DND-41 (cell line): ENCODE results near the gene NPAS2.

Source experiments
- ATAC-seq: fragments of 200-7000 bp; cut with Tn5 transposase; 3 replicates; pipeline ENCODE4 v1.9.1; 2021; ENCODE audit warnings: low read depth; ENCODE audit not compliant: insufficient read depth
- DNase-seq: peaks from one replicate; pipeline ENCODE4 v3.0.0-alpha.2; 2020
- H2AFZ ChIP-seq: 2 replicates; pipeline ENCODE4 v1.6.0; 2012; ENCODE audit warnings: low read depth, low read length
- H3K27ac ChIP-seq: 2 replicates; pipeline ENCODE4 v1.5.1; 2012; ENCODE audit warnings: low read length, inconsistent platforms
- H3K27me3 ChIP-seq: fragments of 200-600 bp; sonication (generic); 2 replicates; pipeline ENCODE4 v1.6.0; 2012; ENCODE audit warnings: low read length, mild to moderate bottlenecking, inconsistent platforms; ENCODE audit not compliant: insufficient read depth, poor library complexity
- H3K36me3 ChIP-seq: 2 replicates; pipeline ENCODE4 v1.5.1; 2012; ENCODE audit warnings: low read length, inconsistent platforms; ENCODE audit not compliant: insufficient read depth
- H3K4me1 ChIP-seq: 2 replicates; pipeline ENCODE4 v1.5.1; 2012; ENCODE audit warnings: mild to moderate bottlenecking, low read length; ENCODE audit not compliant: insufficient read depth
- H3K4me2 ChIP-seq: 2 replicates; pipeline ENCODE4 v1.6.0; 2012; ENCODE audit warnings: mild to moderate bottlenecking, moderate library complexity, low read length, inconsistent platforms; ENCODE audit not compliant: insufficient read depth
- H3K4me3 ChIP-seq, 2 experiments: fragments of 200-600 bp in 1 of 2; shearing (Covaris generic) in 1 of 2; 2 replicates each; pipeline ENCODE4 v1.5.1; 2012 to 2016; ENCODE audit warnings: inconsistent platforms in 2 of 2, low read length in 2 of 2, mild to moderate bottlenecking in 2 of 2, low read depth in 1 of 2, moderate library complexity in 1 of 2
- H3K79me2 ChIP-seq: 2 replicates; pipeline ENCODE4 v1.6.0; 2012; ENCODE audit warnings: low read length, inconsistent platforms; ENCODE audit not compliant: insufficient read depth
- H3K9ac ChIP-seq: 2 replicates; pipeline ENCODE4 v1.6.0; 2012; ENCODE audit warnings: low read depth, mild to moderate bottlenecking, inconsistent platforms, low read length, moderate library complexity
- H3K9me3 ChIP-seq: 2 replicates; pipeline ENCODE4 v1.5.1; 2012; ENCODE audit warnings: low read length, moderate library complexity, mild to moderate bottlenecking, inconsistent platforms; ENCODE audit not compliant: insufficient read depth, severe bottlenecking
- H4K20me1 ChIP-seq: 2 replicates; pipeline ENCODE4 v1.6.0; 2012; ENCODE audit warnings: low read length; ENCODE audit not compliant: insufficient read depth
- EZH2 ChIP-seq: IDR thresholded peaks from 3 replicates; pipeline ENCODE4 v1.6.1; 2012; ENCODE audit warnings: borderline replicate concordance, low read depth, mild to moderate bottlenecking, moderate library complexity, low read length, inconsistent platforms; ENCODE audit not compliant: severe bottlenecking
- TF ChIP-seq, protein P1 (sequence below): IDR thresholded peaks from 2 replicates; pipeline ENCODE4 v1.5.1; 2012; ENCODE audit warnings: borderline replicate concordance, low read length, moderate library complexity, mild to moderate bottlenecking; ENCODE audit not compliant: poor library complexity, severe bottlenecking; ENCODE audit errors: extremely low read depth

NPAS2 gene

DNA sequence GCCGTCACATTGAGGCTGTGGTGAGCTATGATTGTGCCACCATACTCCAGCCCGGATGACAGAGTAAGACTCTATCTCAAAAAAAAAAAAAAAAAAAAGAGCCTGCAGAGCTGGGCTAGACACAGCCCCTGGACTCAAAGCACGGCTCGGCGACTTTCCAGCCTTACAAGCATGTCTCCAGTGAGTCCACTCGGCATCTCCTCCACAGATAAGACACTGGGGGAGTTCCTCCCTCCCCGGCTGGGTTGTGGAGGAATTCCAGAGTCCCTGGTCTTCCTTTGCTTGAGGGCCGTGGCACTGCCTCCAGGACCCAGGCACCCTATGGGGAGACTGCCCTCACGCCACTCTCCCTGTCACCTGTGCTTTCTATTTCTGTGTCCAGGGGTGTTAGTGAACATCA is 151.3 kb downstream of the NPAS2 start:
- no peak overlapping the region for H3K9ac ChIP-seq
- no peaks in the 10 kb centered on the region for H3K79me2 ChIP-seq
- no peaks in the 10 kb centered on the region for H3K27me3 ChIP-seq
- DNase-seq = no peak
- no peaks in the 10 kb centered on the region for H3K4me1 ChIP-seq
- H3K9me3 ChIP-seq = no peaks in the 10 kb centered on the region
- H3K36me3 ChIP-seq = 0 out of 2 replicates have a peak, but pooled peaks cover 4% of the 10 kb centered on the region
- H2AFZ ChIP-seq = no peak overlapping the region
- H4K20me1 ChIP-seq = no peaks in the 10 kb centered on the region
- no peak overlapping the region for H3K4me2 ChIP-seq
- no peak for ATAC-seq
- TF ChIP-seq, protein P1, sequence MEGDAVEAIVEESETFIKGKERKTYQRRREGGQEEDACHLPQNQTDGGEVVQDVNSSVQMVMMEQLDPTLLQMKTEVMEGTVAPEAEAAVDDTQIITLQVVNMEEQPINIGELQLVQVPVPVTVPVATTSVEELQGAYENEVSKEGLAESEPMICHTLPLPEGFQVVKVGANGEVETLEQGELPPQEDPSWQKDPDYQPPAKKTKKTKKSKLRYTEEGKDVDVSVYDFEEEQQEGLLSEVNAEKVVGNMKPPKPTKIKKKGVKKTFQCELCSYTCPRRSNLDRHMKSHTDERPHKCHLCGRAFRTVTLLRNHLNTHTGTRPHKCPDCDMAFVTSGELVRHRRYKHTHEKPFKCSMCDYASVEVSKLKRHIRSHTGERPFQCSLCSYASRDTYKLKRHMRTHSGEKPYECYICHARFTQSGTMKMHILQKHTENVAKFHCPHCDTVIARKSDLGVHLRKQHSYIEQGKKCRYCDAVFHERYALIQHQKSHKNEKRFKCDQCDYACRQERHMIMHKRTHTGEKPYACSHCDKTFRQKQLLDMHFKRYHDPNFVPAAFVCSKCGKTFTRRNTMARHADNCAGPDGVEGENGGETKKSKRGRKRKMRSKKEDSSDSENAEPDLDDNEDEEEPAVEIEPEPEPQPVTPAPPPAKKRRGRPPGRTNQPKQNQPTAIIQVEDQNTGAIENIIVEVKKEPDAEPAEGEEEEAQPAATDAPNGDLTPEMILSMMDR = no peak
- no peak for TF ChIP-seq EZH2
- H3K27ac ChIP-seq = no peak overlapping the region
- H3K4me3 ChIP-seq = no peak overlapping the region

DNA sequence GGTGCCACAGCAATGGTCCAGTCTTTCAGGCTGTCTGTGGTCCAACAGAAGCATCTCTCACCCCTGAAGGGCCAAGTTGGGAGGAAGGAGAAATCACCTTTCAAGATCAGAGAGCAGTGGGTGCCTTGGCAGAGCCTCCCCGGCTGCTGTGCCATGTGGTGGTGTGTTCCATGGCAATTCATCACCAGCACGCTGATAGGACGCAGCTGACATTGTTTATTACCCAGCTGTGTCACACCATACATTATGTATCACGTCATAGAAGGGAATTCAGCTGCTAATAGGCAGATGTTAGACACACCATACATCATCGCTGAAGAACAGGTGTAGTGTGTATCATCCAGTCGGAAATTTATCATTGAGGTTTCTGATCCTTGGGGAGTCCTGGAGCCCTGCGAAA is 152.5 kb downstream of the NPAS2 start:
- no peak overlapping the region for H3K4me3 ChIP-seq
- ATAC-seq = no peak
- H3K79me2 ChIP-seq = no peaks in the 10 kb centered on the region
- H2AFZ ChIP-seq = no peak overlapping the region
- no peaks in the 10 kb centered on the region for H3K27me3 ChIP-seq
- H3K36me3 ChIP-seq = 0 out of 2 replicates have a peak, but pooled peaks cover 4% of the 10 kb centered on the region
- H3K27ac ChIP-seq = no peak overlapping the region
- no peaks in the 10 kb centered on the region for H3K4me1 ChIP-seq
- H3K9me3 ChIP-seq = no peaks in the 10 kb centered on the region
- DNase-seq = no peak
- H3K9ac ChIP-seq = no peak overlapping the region
- H3K4me2 ChIP-seq = no peak overlapping the region
- H4K20me1 ChIP-seq = no peaks in the 10 kb centered on the region
- TF ChIP-seq, protein P1 = no peak
- no peak for TF ChIP-seq EZH2

DNA sequence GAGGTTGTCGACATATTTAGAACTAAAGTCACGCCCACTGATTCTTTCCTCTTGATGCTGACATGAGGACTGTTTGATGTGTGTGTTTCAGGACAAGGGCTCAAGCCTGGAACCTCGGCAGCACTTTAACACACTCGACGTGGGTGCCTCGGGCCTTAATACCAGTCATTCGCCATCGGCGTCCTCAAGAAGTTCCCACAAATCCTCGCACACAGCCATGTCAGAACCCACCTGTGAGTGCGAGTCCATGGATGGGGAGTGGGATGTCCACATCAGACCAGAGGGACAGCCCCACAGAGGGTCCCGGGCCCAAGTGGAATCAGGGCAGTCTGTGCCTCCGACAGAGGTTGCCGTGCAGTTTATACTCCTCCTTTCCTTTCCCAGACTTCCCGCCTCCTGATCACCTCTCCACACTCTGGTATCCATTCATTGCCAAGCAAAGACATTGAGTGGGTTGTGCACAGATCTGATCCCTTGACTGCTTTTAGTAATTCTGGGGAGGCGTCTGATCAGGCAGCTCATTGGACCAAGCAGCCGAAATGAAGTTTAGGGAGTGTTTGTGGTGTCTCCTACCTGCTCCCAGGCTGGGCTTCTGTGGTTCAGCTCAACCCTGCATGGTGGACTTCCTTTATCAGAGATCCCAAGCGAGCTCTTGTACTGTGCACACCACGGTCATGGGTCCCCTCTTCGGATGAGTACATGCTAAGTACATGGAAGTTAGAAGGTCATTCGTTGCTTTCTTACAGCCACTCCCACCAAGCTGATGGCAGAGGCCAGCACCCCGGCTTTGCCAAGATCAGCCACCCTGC is 155.0 kb downstream of the NPAS2 start:
- no peak for ATAC-seq
- Histone ChIP-seq H3K9ac (no peak overlapping the region), H2AFZ (no peak overlapping the region), H3K27me3 (no peaks in the 10 kb centered on the region), H3K4me1 (no peaks in the 10 kb centered on the region), H3K4me3 (no peak overlapping the region), H4K20me1 (no peaks in the 10 kb centered on the region), H3K36me3 (0 out of 2 replicates have a peak, but pooled peaks cover 4% of the 10 kb centered on the region), H3K79me2 (no peaks in the 10 kb centered on the region), H3K27ac (no peak overlapping the region), H3K9me3 (no peaks in the 10 kb centered on the region), H3K4me2 (no peak overlapping the region)
- TF ChIP-seq EZH2 = no peak
- TF ChIP-seq, protein P1 = no peak
- no peak for DNase-seq
